Transverse colon (tissue), 4 donors: ENCODE data around the gene PDE1C.

ENCODE experiments used
- POLR2A ChIP-seq: fragments of 450-650 bp; IDR thresholded peaks from one replicate; pipeline ENCODE4 v1.6.1; 2016; ENCODE audit warnings: antibody characterized with exemption, mild to moderate bottlenecking, moderate library complexity
- POLR2AphosphoS5 ChIP-seq, 3 donors: sonication (generic); formaldehyde crosslinking; IDR thresholded peaks; one replicate each; pipeline ENCODE4 v1.6.1; 2016; ENCODE audit warnings: antibody characterized with exemption in 3 of 3
- TF ChIP-seq, protein P1 (sequence below), 5 experiments: fragments of 200-600 bp in 3 of 5; fragments of 450-650 bp in 2 of 5; sonication (generic) in 3 of 5; IDR thresholded peaks; 1 replicate in 2 of 5; 2 replicates in 3 of 5; pipeline ENCODE4 v1.5.1; 2016 to 2017; ENCODE audit warnings: antibody characterized with exemption in 5 of 5, inconsistent platforms in 3 of 5, mild to moderate bottlenecking in 2 of 5, moderate library complexity in 1 of 5

DNA sequence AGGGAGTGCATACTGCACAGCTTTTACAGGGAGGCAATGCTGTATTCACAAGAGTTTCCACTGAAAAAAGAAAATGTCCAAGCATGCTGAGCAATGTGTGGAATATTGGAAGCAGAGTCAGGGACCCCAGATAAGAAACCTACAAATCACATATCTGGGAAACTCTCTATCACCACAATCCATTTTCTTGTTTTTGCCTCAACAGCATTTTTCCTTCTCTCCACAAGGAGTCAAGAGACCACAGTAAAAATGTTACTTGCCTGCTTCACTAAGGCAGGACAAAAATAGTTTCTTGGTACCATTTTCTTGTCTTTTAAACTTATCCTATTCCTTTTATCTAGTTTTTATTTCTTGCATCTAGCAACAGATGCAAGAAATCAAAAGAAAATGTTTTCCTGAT, 19.5 kb upstream of the PDE1C start:
- TF ChIP-seq, protein P1, sequence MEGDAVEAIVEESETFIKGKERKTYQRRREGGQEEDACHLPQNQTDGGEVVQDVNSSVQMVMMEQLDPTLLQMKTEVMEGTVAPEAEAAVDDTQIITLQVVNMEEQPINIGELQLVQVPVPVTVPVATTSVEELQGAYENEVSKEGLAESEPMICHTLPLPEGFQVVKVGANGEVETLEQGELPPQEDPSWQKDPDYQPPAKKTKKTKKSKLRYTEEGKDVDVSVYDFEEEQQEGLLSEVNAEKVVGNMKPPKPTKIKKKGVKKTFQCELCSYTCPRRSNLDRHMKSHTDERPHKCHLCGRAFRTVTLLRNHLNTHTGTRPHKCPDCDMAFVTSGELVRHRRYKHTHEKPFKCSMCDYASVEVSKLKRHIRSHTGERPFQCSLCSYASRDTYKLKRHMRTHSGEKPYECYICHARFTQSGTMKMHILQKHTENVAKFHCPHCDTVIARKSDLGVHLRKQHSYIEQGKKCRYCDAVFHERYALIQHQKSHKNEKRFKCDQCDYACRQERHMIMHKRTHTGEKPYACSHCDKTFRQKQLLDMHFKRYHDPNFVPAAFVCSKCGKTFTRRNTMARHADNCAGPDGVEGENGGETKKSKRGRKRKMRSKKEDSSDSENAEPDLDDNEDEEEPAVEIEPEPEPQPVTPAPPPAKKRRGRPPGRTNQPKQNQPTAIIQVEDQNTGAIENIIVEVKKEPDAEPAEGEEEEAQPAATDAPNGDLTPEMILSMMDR (IDR thresholded peaks at IDR 0.05), result no peak
- TF ChIP-seq POLR2AphosphoS5 (IDR thresholded peaks at IDR 0.05) (no peak), POLR2A (no peak)
